Naive thymus-derived CD8-positive, alpha-beta T cell (primary cell): Measurements from ENCODE around the gene GYG1. TPM values are rescaled to one million over a fixed set of nuclear protein-coding genes. Genes with fewer than 3 reads are reported as not detected.
A peak's percentile ranks its signal among the peaks of the same experiment; 100 is the strongest.

ENCODE experiments used
- ATAC-seq, 2 donors: fragments of 150-1000 bp; cut with Tn5 transposase in 1 of 2; sonication (Bioruptor Pico), chemical (Tn5 transposase) in 1 of 2; 1 replicate in 1 of 2; 2 replicates in 1 of 2; pipeline ENCODE4 v1.10.0; 2021; ENCODE audit warnings: mild to moderate bottlenecking in 2 of 2, moderate library complexity in 2 of 2
- POLR2A ChIA-PET: fragments of 350-600 bp; sonication (Branson Sonifier 250); formaldehyde crosslinking; loops from one replicate; lab custom pipeline; 2021; ENCODE audit warnings: antibody characterized with exemption; lab: Charles Lee
- DNase-seq, 10 donors: peaks; one replicate each; pipeline versions ENCODE4 v3.0.0 to v3.0.0-alpha.2; 2020 to 2022
- H3K27ac Mint-ChIP-seq, 10 donors: one replicate each; pipeline ENCODE4 v1.8.0; 2020 to 2022; ENCODE audit warnings: mild to moderate bottlenecking in 10 of 10, mixed read lengths in 10 of 10, moderate library complexity in 4 of 10, inconsistent platforms in 1 of 10
- H3K27me3 Mint-ChIP-seq, 5 donors: one replicate each; pipeline ENCODE4 v1.8.0; 2021 to 2022; ENCODE audit warnings: mixed read lengths in 5 of 5
- H3K36me3 Mint-ChIP-seq, 3 donors: one replicate each; pipeline ENCODE4 v1.8.0; 2020 to 2022; ENCODE audit warnings: mixed read lengths in 3 of 3, mild to moderate bottlenecking in 2 of 3, inconsistent platforms in 1 of 3
- H3K4me1 Mint-ChIP-seq, 4 donors: one replicate each; pipeline ENCODE4 v1.8.0; 2021 to 2022; ENCODE audit warnings: mixed read lengths in 4 of 4
- H3K4me3 Mint-ChIP-seq, 10 donors: one replicate each; pipeline ENCODE4 v1.8.0; 2020 to 2022; ENCODE audit warnings: mild to moderate bottlenecking in 10 of 10, mixed read lengths in 10 of 10, moderate library complexity in 6 of 10, inconsistent platforms in 1 of 10
- H3K9me3 Mint-ChIP-seq, 9 donors: one replicate each; pipeline ENCODE4 v1.8.0; 2020 to 2022; ENCODE audit warnings: mixed read lengths in 9 of 9, mild to moderate bottlenecking in 3 of 9, inconsistent platforms in 1 of 9, moderate library complexity in 1 of 9
- polyA plus RNA-seq, 3 donors: library from polyadenylated mRNA; unstranded; fragments of 300-500 nt; fragmentation: Illumina TruSeq; gene quantifications; one replicate each; pipeline ENCODE4 v1.2.3, GENCODE V29; 2021
- total RNA-seq, 8 experiments: library from RNA in 2 of 8; stranded (reverse) in 2 of 8; gene quantifications; one replicate each; pipeline ENCODE4 v1.2.3 and lab custom pipeline; 2021 to 2026

GYG1 gene
- total RNA-seq (10 to 100 TPM; 18.7 to 21.1 TPM), polyA plus RNA-seq (10 to 100 TPM; 23.4 to 28.0 (median 25.1) TPM), total RNA-seq (lab: John Stamatoyannopoulos, UW) (10.3 to 28.5 (median 22.3) reads per million in 6 experiments)

DNA sequence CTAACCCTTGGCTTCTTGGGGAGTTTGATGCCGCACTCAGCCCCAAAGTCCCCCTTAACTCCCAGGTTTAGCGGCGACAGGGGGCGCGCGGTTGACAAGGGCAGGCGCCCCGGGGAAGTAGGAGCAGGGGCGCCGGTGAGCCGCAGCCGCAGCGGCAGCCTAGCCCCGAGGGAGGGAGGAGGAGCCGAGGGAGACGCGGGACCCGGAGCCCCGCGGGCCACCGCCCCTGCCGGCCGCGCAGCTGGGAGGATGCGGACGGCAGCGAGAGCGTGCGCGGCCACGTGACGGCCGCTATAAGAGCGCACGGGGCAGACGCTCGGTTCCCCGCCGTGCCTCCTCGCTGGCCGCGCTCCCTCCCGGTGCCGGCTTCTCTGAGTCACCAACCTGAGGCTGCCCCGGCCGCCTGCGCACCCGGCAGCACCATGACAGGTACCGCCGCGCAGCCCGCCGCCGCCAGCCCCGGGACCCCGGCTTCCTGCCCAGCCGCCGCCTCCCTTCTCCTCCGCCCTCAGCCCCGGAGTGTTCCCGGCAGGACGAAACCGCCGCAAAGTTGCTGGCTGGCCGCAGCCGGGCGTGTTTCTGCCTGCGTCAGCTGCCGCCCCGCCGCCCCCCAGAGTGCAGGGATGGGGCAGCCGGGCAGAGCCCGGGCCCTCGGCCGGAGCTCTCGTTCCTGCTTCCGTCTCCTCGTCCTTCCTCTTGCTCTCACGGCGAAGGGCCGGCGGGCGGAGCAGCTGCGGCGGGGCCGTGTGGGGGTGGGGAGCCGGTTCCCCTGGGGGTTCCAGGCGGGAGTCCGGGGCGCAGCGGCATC is at the start of gene GYG1:
GYG1 (plus strand) TSS at position 322 of the 808 bp plus-strand sequence; CDS start at position 423, 101 bp downstream.
- ATAC-seq: peak; percentile 83 to 87
- H3K4me3 Mint-ChIP-seq: peak within 1 kb of the TSS; percentile 73 to 90 (median 84)
- peak; percentile 64 to 85 (median 76) for DNase-seq
- peaks cover 0 to 32% (median 28%) of the 10 kb centered on the region in 4 donors for H3K4me1 Mint-ChIP-seq
- H3K27ac Mint-ChIP-seq: peak within 1 kb of the TSS; percentile 58 to 89 (median 86)
- H3K27me3 Mint-ChIP-seq: no peaks in the 10 kb centered on the region
- POLR2A ChIA-PET: interaction anchor here (0.6 to 2.9 kb wide), 9 partner anchors 10 to 287 kb away, joined by 3 to 11 read pairs (median 3); partner anchors contain the start of gene HPS3
- peaks cover 0 to 16% (median 7%) of the 10 kb centered on the region in 3 donors for H3K36me3 Mint-ChIP-seq
- no peaks in the 10 kb centered on the region for H3K9me3 Mint-ChIP-seq

DNA sequence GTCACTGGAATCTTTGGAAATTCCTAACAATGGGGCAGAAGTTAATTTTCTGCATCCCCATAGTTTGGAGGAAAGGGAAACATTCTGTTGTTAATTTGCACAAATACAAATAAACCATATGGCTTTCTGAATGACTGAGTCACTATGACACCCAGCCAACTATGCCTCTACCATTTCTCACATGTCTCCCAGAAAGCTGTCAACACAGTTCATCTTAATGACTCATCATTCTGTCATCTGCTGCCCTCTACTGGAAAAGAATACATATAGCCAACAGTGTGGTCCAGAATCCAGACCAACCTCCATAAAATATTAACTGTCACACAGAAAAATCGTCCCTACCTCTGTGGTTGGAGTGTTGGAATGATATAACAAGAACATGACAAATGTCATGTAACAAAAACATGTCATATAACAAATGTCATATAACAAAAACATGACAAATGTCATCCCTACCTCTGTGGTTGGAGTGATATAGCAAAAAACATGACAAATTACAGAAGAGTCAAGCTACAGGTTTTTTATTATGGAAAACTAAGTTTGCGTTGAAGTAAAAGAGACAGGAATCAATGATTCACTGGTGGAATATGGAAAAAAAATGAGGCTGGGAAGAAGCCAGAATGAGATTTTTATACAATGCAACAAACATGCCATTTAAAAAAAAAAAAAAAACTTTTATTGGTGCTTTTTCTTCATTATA is 47.7 kb upstream of the GYG1 start:
- Mint-ChIP-seq H3K9me3 (no peaks in the 10 kb centered on the region), H3K27ac (peak overlapping the region in 1 of 10 donors; percentile 85), H3K27me3 (peaks cover 0 to 10% (median 2%) of the 10 kb centered on the region in 5 donors), H3K4me1 (no peaks in the 10 kb centered on the region), H3K36me3 (no peaks in the 10 kb centered on the region), H3K4me3 (no peak overlapping the region)
- peak in 3 of 10 donors; percentile 25 to 40 (median 30) for DNase-seq
- ATAC-seq: peak; percentile 72 to 76
- POLR2A ChIA-PET: no interaction called here

DNA sequence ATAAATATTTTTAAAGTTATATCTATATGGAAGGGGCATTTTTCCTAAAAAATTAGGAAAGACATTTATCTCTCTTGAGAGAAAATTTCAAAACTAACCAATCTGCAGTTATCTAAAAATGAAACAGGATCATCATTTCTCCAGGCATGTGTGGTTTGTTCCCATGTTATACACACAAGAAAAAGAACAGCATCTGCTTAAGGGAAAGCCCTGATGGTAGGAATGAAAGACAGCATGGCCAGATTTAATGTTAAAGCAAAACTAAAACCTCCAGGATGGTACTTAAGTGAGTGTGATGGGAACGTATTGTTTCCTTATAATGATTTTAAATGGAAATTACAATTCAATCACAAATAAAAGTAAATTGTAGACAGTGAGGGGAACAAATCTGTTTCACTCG is 46.2 kb upstream of the GYG1 start:
- DNase-seq: no peak

GRCh38 chr3:148948913-148949657 is 42.3 kb upstream of the GYG1 start:
- POLR2A ChIA-PET: no interaction called here

More for the DNA sequence above, 46.2 kb upstream of the GYG1 start:
- Mint-ChIP-seq H3K27ac (no peak overlapping the region), H3K4me1 (no peaks in the 10 kb centered on the region), H3K4me3 (no peak overlapping the region), H3K36me3 (no peaks in the 10 kb centered on the region), H3K9me3 (no peaks in the 10 kb centered on the region), H3K27me3 (peaks cover 0 to 6% (median 0%) of the 10 kb centered on the region in 5 donors)
- ATAC-seq: no peak
- POLR2A ChIA-PET: no interaction called here

DNA sequence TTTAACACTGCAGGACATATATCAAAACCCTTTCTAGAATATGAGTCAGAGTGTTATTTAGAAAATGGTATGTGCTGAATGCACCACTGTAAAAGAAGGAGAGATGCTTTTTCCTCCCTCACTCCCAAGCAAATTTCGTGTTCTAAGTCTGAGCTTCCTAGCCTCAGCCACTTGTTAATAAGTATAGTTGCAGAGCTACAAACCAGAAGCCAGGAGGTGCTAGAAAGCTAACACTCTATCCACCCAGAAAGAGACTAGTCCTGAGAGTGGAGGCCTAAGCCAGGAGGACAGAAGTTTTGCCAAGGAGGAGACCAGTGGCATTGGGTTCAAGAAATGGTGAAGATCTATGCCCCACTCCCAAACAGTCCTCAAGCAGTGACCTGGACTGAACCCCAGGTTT is 40.5 kb upstream of the GYG1 start:
- H3K27me3 Mint-ChIP-seq: peaks cover 0 to 3% (median 0%) of the 10 kb centered on the region in 5 donors
- POLR2A ChIA-PET: no interaction called here
- no peak overlapping the region for H3K27ac Mint-ChIP-seq
- no peaks in the 10 kb centered on the region for H3K36me3 Mint-ChIP-seq
- H3K4me3 Mint-ChIP-seq: no peak overlapping the region
- H3K9me3 Mint-ChIP-seq: no peaks in the 10 kb centered on the region
- ATAC-seq (no peak), DNase-seq (no peak)
- no peaks in the 10 kb centered on the region for H3K4me1 Mint-ChIP-seq

More at GRCh38 chr3:148948913-148949657, 42.3 kb upstream of the GYG1 start:
- Mint-ChIP-seq H3K4me1 (no peaks in the 10 kb centered on the region), H3K4me3 (no peak overlapping the region), H3K9me3 (no peaks in the 10 kb centered on the region), H3K36me3 (no peaks in the 10 kb centered on the region), H3K27ac (peak overlapping the region in 1 of 10 donors; percentile 62), H3K27me3 (peaks cover 0 to 3% (median 0%) of the 10 kb centered on the region in 5 donors)
- DNase-seq: no peak
- ATAC-seq: no peak

GRCh38 chr3:148951599-148952361 is 39.6 kb upstream of the GYG1 start:
- DNase-seq (no peak), ATAC-seq (no peak)
- no peaks in the 10 kb centered on the region for H3K4me1 Mint-ChIP-seq
- no peaks in the 10 kb centered on the region for H3K36me3 Mint-ChIP-seq
- H3K4me3 Mint-ChIP-seq: no peak overlapping the region
- H3K9me3 Mint-ChIP-seq: no peaks in the 10 kb centered on the region
- H3K27me3 Mint-ChIP-seq: peaks cover 0 to 12% (median 2%) of the 10 kb centered on the region in 5 donors
- POLR2A ChIA-PET: no interaction called here
- no peak overlapping the region for H3K27ac Mint-ChIP-seq

GRCh38 chr3:148953094-148953493 is 38.2 kb upstream of the GYG1 start:
- DNase-seq (no peak), ATAC-seq (no peak)
- Mint-ChIP-seq H3K4me3 (no peak overlapping the region), H3K36me3 (no peaks in the 10 kb centered on the region), H3K27ac (no peak overlapping the region), H3K4me1 (peaks cover 4 to 8% (median 6%) of the 10 kb centered on the region in 4 donors), H3K27me3 (peaks cover 0 to 16% (median 2%) of the 10 kb centered on the region in 5 donors), H3K9me3 (no peaks in the 10 kb centered on the region)
- POLR2A ChIA-PET: no interaction called here

- no peak for DNase-seq
- ATAC-seq: no peak
- H3K9me3 Mint-ChIP-seq: no peaks in the 10 kb centered on the region
- POLR2A ChIA-PET: interaction anchor here (0.6 kb wide), 1 partner anchor 320 kb away, joined by 5 read pairs; no protein-coding TSS in a partner anchor
- no peak overlapping the region for H3K4me3 Mint-ChIP-seq
- H3K27ac Mint-ChIP-seq: no peak overlapping the region
- H3K36me3 Mint-ChIP-seq: no peaks in the 10 kb centered on the region
- peaks cover 0 to 22% (median 6%) of the 10 kb centered on the region in 5 donors for H3K27me3 Mint-ChIP-seq
- H3K4me1 Mint-ChIP-seq: peaks cover 4 to 8% (median 6%) of the 10 kb centered on the region in 4 donors
These were observed 36.4 kb upstream of the GYG1 start for GRCh38 chr3:148954981-148955380.

GRCh38 chr3:148955544-148956346 is 35.6 kb upstream of the GYG1 start:
- H3K9me3 Mint-ChIP-seq: no peaks in the 10 kb centered on the region
- POLR2A ChIA-PET: interaction anchor here (0.5 to 0.6 kb wide), 2 partner anchors 43 to 319 kb away, joined by 3 to 5 read pairs; no protein-coding TSS in a partner anchor
- H3K4me1 Mint-ChIP-seq: peaks cover 4 to 8% (median 6%) of the 10 kb centered on the region in 4 donors
- H3K27ac Mint-ChIP-seq: no peak overlapping the region
- peak in 5 of 10 donors; percentile 8 to 37 (median 22) for DNase-seq
- H3K4me3 Mint-ChIP-seq: no peak overlapping the region
- H3K36me3 Mint-ChIP-seq: no peaks in the 10 kb centered on the region
- peaks cover 0 to 22% (median 8%) of the 10 kb centered on the region in 5 donors for H3K27me3 Mint-ChIP-seq
- ATAC-seq: no peak

DNA sequence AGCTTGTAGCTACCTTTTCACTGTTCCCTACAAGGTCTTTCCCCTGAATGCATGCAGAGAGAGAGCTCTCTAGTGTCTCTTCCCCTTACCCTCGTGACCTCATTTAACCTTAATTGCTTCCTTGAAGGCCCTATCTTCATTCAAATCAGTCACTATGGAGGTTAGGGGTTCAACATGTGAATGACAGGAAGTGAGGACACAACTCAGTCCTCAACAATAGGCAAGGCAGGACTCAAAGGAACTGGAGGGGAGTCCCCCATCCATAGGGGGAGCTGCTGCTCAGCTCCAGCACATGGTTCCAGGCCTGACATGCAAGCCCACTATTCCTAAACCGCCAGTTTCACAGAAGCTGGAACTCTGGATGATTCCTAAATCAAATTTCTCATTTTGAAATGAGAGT is 33.8 kb upstream of the GYG1 start:
- H3K4me1 Mint-ChIP-seq: peaks cover 4 to 8% (median 6%) of the 10 kb centered on the region in 4 donors
- DNase-seq (no peak), ATAC-seq (peak in 1 of 2 donors; percentile 29)
- H3K9me3 Mint-ChIP-seq: no peaks in the 10 kb centered on the region
- H3K27ac Mint-ChIP-seq: no peak overlapping the region
- peaks cover 2 to 27% (median 12%) of the 10 kb centered on the region in 5 donors for H3K27me3 Mint-ChIP-seq
- H3K4me3 Mint-ChIP-seq: no peak overlapping the region
- H3K36me3 Mint-ChIP-seq: no peaks in the 10 kb centered on the region
- POLR2A ChIA-PET: no interaction called here

- peaks cover 2 to 27% (median 12%) of the 10 kb centered on the region in 5 donors for H3K27me3 Mint-ChIP-seq
- H3K36me3 Mint-ChIP-seq: no peaks in the 10 kb centered on the region
- no peaks in the 10 kb centered on the region for H3K9me3 Mint-ChIP-seq
- POLR2A ChIA-PET: no interaction called here
- H3K4me1 Mint-ChIP-seq: peaks cover 4 to 8% (median 6%) of the 10 kb centered on the region in 4 donors
- H3K27ac Mint-ChIP-seq: no peak overlapping the region
- DNase-seq (no peak), ATAC-seq (no peak)
- no peak overlapping the region for H3K4me3 Mint-ChIP-seq
These were observed 32.6 kb upstream of the GYG1 start for GRCh38 chr3:148958696-148959095.
